Trophoblast cell (in vitro differentiated cells and primary cell): ENCODE data around the gene CD300A.
"Not testable (repeated sequence)": the region's sequence is repeated elsewhere in the genome, so short reads cannot be mapped to it uniquely, and the experiment has no call there.

Source experiments
- DNase-seq, 2 donors: peaks; one replicate each; pipeline ENCODE4 v3.0.0-alpha.2; 2016
- H2AFZ ChIP-seq: 2 replicates; pipeline ENCODE4 v1.6.1; 2013; ENCODE audit warnings: low read length, moderate library complexity, mild to moderate bottlenecking; ENCODE audit not compliant: insufficient read depth, poor library complexity
- H2AK5ac ChIP-seq: 2 replicates; pipeline ENCODE4 v1.6.1; 2013; ENCODE audit warnings: mild to moderate bottlenecking, low read length
- H2BK120ac ChIP-seq: 2 replicates; pipeline ENCODE4 v1.6.1; 2013; ENCODE audit warnings: low read length, mild to moderate bottlenecking, moderate library complexity; ENCODE audit not compliant: insufficient read depth, poor library complexity
- H2BK12ac ChIP-seq: 2 replicates; pipeline ENCODE4 v1.6.1; 2013; ENCODE audit warnings: mild to moderate bottlenecking, low read length, moderate library complexity
- H2BK5ac ChIP-seq: 2 replicates; pipeline ENCODE4 v1.6.1; 2013; ENCODE audit warnings: low read length, low read depth, moderate library complexity, mild to moderate bottlenecking; ENCODE audit not compliant: poor library complexity
- H3K14ac ChIP-seq: 2 replicates; pipeline ENCODE4 v1.6.1; 2013; ENCODE audit warnings: mild to moderate bottlenecking, low read length
- H3K18ac ChIP-seq: 2 replicates; pipeline ENCODE4 v1.6.1; 2013; ENCODE audit warnings: mild to moderate bottlenecking, low read length
- H3K23ac ChIP-seq: 2 replicates; pipeline ENCODE4 v1.6.1; 2013; ENCODE audit warnings: low read length
- H3K27ac ChIP-seq: 2 replicates; pipeline ENCODE4 v1.5.1; 2013; ENCODE audit warnings: low read depth, mild to moderate bottlenecking, inconsistent platforms, low read length, moderate library complexity
- H3K27me3 ChIP-seq: 2 replicates; pipeline ENCODE4 v1.6.1; 2013; ENCODE audit warnings: inconsistent platforms, mild to moderate bottlenecking, low read length, moderate library complexity; ENCODE audit not compliant: insufficient read depth
- H3K36me3 ChIP-seq, 2 experiments: 1 replicate in 1 of 2; 2 replicates in 1 of 2; pipeline ENCODE4 v1.6.1; 2013; ENCODE audit warnings: low read length in 2 of 2, mild to moderate bottlenecking in 2 of 2, moderate library complexity in 1 of 2; ENCODE audit not compliant: insufficient read depth in 2 of 2, control insufficient read depth in 1 of 2
- H3K4ac ChIP-seq: 2 replicates; pipeline ENCODE4 v1.6.1; 2013; ENCODE audit warnings: low read depth, mild to moderate bottlenecking, low read length, moderate library complexity
- H3K4me1 ChIP-seq, 2 experiments: 1 replicate in 1 of 2; 2 replicates in 1 of 2; pipeline ENCODE4 v1.6.1; 2013; ENCODE audit warnings: low read length in 2 of 2, mild to moderate bottlenecking in 2 of 2, moderate library complexity in 1 of 2; ENCODE audit not compliant: insufficient read depth in 2 of 2, control insufficient read depth in 1 of 2
- H3K4me2 ChIP-seq: 2 replicates; pipeline ENCODE4 v1.6.1; 2013; ENCODE audit warnings: inconsistent platforms, mild to moderate bottlenecking, low read length, moderate library complexity
- H3K4me3 ChIP-seq: 2 replicates; pipeline ENCODE4 v1.5.1; 2013; ENCODE audit warnings: mild to moderate bottlenecking, low read depth, low read length, inconsistent platforms
- H3K79me1 ChIP-seq: one replicate; pipeline ENCODE4 v1.6.1; 2013; ENCODE audit warnings: low read length
- H3K79me2 ChIP-seq: 2 replicates; pipeline ENCODE4 v1.6.1; 2013; ENCODE audit warnings: low read length, mild to moderate bottlenecking; ENCODE audit not compliant: control insufficient read depth, insufficient read depth, poor library complexity
- H3K9ac ChIP-seq: 2 replicates; pipeline ENCODE4 v1.6.1; 2013; ENCODE audit warnings: mild to moderate bottlenecking, low read length
- H3K9me3 ChIP-seq: 2 replicates; pipeline ENCODE4 v1.6.1; 2013; ENCODE audit warnings: low read depth, mild to moderate bottlenecking, control low read depth, inconsistent platforms, low read length; ENCODE audit not compliant: insufficient read depth
- H4K12ac ChIP-seq: 2 replicates; pipeline ENCODE4 v1.6.1; 2013; ENCODE audit warnings: low read depth, mild to moderate bottlenecking, low read length, moderate library complexity
- H4K8ac ChIP-seq: 2 replicates; pipeline ENCODE4 v1.6.1; 2013; ENCODE audit warnings: low read depth, mild to moderate bottlenecking, low read length, moderate library complexity
- H4K91ac ChIP-seq: one replicate; pipeline ENCODE4 v1.6.1; 2013; ENCODE audit warnings: low read depth, mild to moderate bottlenecking, low read length, moderate library complexity
- WGBS: extraction: QIAGEN DNeasy Blood & Tissue Kit; methylation state at CpG from one replicate; pipeline ENCODE4 v1.1.7; 2013; ENCODE audit warnings: missing lambda C conversion rate; ENCODE audit not compliant: insufficient read length, insufficient coverage; ENCODE audit errors: extremely low coverage; 5-methylcytosine and 5-hydroxymethylcytosine counted together

The CD300A gene

GRCh38 chr17:74503949-74504348 lies 37.5 kb downstream of the CD300A start:
- WGBS: no CpG with 5 or more reads among the region's 5 CpGs
- not testable (repeated sequence) for H3K27ac ChIP-seq

DNA sequence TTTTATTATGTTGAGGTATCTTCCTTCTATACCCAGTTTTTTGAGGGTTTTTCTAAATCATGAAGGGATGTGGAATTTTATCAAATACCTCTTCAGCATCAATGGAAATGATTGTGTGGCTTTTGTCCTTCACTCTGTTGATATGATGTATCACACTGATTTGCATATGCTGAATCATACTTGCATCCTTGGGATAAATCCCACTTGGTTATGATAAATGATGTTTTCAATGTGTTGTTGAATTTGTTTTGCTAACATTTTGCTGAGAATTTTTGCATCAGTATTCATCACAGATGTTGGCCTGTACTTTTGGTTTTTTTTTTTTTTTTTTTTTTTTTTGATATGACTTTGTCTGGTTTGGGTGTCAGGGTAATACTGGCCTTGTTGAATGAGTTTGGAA lies 41.7 kb downstream of the CD300A start:
- Histone ChIP-seq H3K27me3 (no peaks in the 10 kb centered on the region), H3K9ac (no peak overlapping the region), H3K14ac (no peak overlapping the region), H3K4me2 (no peak overlapping the region), H2AK5ac (no peak overlapping the region), H3K79me2 (no peaks in the 10 kb centered on the region), H4K91ac (no peak overlapping the region), H3K18ac (no peak overlapping the region), H3K79me1 (no peaks in the 10 kb centered on the region), H3K36me3 (no peaks in the 10 kb centered on the region), H3K4me3 (no peak overlapping the region), H3K9me3 (no peaks in the 10 kb centered on the region), H2AFZ (no peak overlapping the region), H2BK12ac (no peak overlapping the region), H4K12ac (no peak overlapping the region), H3K4me1 (no peaks in the 10 kb centered on the region), H3K23ac (no peak overlapping the region), H2BK120ac (no peak overlapping the region), H4K8ac (no peak overlapping the region), H2BK5ac (no peak overlapping the region), H3K27ac (no peak overlapping the region), H3K4ac (no peak overlapping the region)
- no peak for DNase-seq

More at GRCh38 chr17:74503949-74504348, 37.5 kb downstream of the CD300A start:
- H2BK5ac ChIP-seq, H3K18ac ChIP-seq, H3K36me3 ChIP-seq, H2AFZ ChIP-seq, H3K9me3 ChIP-seq, H3K4ac ChIP-seq, H3K4me1 ChIP-seq, H2BK120ac ChIP-seq, H4K91ac ChIP-seq, H3K79me1 ChIP-seq, H3K4me2 ChIP-seq, H2BK12ac ChIP-seq, H4K12ac ChIP-seq, H3K4me3 ChIP-seq, H3K27me3 ChIP-seq, H2AK5ac ChIP-seq, H3K23ac ChIP-seq, H3K9ac ChIP-seq, H3K14ac ChIP-seq, DNase-seq, H4K8ac ChIP-seq, H3K79me2 ChIP-seq: not testable (repeated sequence)

DNA sequence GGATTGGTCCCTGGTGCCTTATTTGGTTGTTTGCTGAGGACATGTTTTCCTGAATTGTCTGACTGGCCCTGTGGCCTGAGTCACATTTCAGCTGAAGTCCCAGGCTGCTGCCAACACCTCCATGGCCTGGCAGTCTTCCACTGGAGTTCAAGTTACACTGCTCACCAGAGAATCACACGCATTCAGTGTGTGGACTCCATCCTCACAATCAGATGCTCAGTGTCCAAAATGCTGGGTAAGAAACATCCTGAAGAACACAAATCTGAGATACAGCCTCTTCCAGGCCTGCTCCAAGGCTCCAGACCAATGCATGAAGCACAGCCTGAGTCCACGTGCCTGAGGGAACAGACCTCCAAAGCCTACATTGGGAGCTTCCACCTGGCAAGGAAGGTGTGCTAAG lies 45.6 kb downstream of the CD300A start:
- Histone ChIP-seq H3K9me3 (peaks cover 15% of the 10 kb centered on the region), H2AK5ac (no peak overlapping the region), H3K4me1 (no peaks in the 10 kb centered on the region), H3K4ac (no peak overlapping the region), H3K4me3 (no peak overlapping the region), H4K8ac (no peak overlapping the region), H3K14ac (no peak overlapping the region), H3K79me2 (no peaks in the 10 kb centered on the region), H4K12ac (no peak overlapping the region), H3K9ac (no peak overlapping the region), H2BK5ac (no peak overlapping the region), H3K79me1 (no peaks in the 10 kb centered on the region), H3K18ac (no peak overlapping the region), H3K27ac (no peak overlapping the region), H2BK120ac (no peak overlapping the region), H4K91ac (no peak overlapping the region), H3K27me3 (no peaks in the 10 kb centered on the region), H3K4me2 (no peak overlapping the region), H3K36me3 (no peaks in the 10 kb centered on the region), H2BK12ac (no peak overlapping the region), H2AFZ (no peak overlapping the region), H3K23ac (no peak overlapping the region)
- no peak for DNase-seq
- no CpG with 5 or more reads among the region's 2 CpGs for WGBS

DNA sequence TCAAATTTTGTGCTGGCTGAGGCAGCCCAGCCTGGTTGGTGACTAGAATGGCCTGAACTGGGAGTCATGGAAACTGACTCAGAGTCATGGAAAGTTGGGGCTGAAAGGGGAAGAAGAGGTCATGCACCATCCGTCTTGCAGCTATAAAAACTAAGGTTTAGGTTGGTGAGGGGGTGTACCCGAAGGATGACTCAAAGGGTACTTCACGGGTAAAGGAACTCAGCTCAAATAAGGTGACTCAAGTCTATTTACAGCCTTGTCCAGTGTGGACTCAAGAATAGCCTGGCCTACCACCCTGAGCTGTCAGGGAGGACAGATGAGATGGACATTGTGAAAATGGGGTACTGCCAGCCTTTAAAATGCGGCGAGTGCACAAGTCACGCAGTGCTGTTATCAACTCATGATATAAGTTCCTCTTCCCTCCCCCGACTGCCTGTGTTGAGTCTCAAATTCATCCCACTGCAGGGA lies 46.2 kb downstream of the CD300A start:
- Histone ChIP-seq H3K9me3 (peaks cover 15% of the 10 kb centered on the region), H2BK12ac (no peak overlapping the region), H3K79me1 (no peaks in the 10 kb centered on the region), H2AFZ (no peak overlapping the region), H3K4ac (no peak overlapping the region), H4K91ac (no peak overlapping the region), H2AK5ac (no peak overlapping the region), H2BK120ac (no peak overlapping the region), H2BK5ac (no peak overlapping the region), H3K9ac (no peak overlapping the region), H3K4me2 (no peak overlapping the region), H4K12ac (no peak overlapping the region), H3K27me3 (no peaks in the 10 kb centered on the region), H3K4me1 (no peaks in the 10 kb centered on the region), H3K23ac (no peak overlapping the region), H3K79me2 (no peaks in the 10 kb centered on the region), H3K14ac (no peak overlapping the region), H3K4me3 (no peak overlapping the region), H3K27ac (no peak overlapping the region), H4K8ac (no peak overlapping the region), H3K18ac (no peak overlapping the region), H3K36me3 (no peaks in the 10 kb centered on the region)
- peak; percentile 33 to 49 for DNase-seq
- WGBS: no CpG with 5 or more reads among the region's 7 CpGs
